Measurements from ENCODE around the gene SOBP. TPM values are rescaled to one million over a fixed set of nuclear protein-coding genes. Genes with fewer than 3 reads are reported as not detected.

Gene SOBP
- total RNA-seq, 6 donors from 2014 or later = 4.4 to 25.1 (median 12.4) TPM

DNA sequence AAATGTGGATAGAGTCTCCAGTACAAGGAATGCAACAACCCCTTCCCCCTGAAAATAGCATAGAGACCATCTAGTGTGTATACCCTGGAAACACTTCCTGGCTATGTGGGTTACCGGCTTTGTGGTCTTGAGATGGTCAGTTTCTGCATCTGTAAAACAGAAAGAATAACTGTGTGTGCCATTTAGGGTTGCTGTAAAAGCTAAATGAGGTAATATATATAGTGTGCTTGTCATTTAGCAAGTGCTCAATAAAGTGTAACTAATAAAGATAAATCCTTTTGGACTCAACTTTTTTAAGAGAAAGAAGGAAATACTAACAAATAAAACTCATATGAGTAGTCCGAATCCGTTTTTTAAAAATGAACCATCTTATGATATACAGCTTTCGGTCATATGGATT is 109.1 kb downstream of the SOBP start:
- Histone ChIP-seq H3K4me1 (peaks cover 0 to 9% (median 3%) of the 10 kb centered on the region in 4 donors), H3K27ac (no peak overlapping the region), H3K36me3 (no peaks in the 10 kb centered on the region), H3K27me3 (no peaks in the 10 kb centered on the region), H3K4me3 (no peak overlapping the region), H3K9me3 (no peaks in the 10 kb centered on the region)
- WGBS, 2 donors = 93 to 94% methylated on average over 4 of the region's 4 CpGs
- DNase-seq (no peak), ATAC-seq (ENCODE audit: low FRiP score in 2 of 2) (no peak)
- TF ChIP-seq, protein P1, sequence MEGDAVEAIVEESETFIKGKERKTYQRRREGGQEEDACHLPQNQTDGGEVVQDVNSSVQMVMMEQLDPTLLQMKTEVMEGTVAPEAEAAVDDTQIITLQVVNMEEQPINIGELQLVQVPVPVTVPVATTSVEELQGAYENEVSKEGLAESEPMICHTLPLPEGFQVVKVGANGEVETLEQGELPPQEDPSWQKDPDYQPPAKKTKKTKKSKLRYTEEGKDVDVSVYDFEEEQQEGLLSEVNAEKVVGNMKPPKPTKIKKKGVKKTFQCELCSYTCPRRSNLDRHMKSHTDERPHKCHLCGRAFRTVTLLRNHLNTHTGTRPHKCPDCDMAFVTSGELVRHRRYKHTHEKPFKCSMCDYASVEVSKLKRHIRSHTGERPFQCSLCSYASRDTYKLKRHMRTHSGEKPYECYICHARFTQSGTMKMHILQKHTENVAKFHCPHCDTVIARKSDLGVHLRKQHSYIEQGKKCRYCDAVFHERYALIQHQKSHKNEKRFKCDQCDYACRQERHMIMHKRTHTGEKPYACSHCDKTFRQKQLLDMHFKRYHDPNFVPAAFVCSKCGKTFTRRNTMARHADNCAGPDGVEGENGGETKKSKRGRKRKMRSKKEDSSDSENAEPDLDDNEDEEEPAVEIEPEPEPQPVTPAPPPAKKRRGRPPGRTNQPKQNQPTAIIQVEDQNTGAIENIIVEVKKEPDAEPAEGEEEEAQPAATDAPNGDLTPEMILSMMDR (IDR thresholded peaks at IDR 0.05) = no peak

DNA sequence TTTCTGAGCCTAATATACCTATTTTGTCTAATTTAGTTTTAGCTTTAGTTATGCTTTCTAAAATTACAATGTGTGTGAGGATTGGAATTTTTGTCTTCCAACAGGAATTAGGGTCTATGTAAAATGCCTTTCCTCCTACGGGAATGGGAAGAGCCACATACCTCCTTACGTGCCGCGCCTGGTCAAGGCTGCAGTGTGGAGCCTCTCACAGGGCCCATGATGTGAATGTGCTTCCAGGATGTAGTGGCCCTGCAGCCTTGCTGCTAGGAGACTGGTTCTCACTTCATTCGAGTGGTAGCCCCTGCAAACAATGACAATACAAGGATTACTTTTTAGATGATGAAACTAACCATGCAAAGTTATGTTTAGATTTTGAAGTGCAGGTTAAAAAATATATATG is 110.2 kb downstream of the SOBP start:
- WGBS, 2 donors = 79 to 82% methylated on average over 5 of the region's 5 CpGs

DNA sequence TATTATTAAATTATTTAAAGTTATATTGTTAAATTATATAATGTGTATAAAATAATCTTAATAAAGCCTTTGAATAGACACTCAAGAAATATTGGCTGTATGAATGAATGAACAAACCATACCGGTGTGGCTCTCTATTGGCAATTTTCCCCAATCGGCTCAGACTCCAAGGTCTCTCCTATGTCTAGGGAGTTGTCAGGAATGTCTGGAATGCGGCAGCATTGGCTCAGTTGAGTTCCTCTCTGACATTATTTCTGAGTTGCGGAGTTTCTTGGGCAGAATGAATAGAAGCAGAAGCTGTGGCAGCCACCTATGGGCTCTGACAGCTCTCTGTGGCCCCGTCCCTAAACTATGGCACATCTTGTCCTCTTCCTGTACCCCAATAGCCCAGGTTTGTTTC is 111.0 kb downstream of the SOBP start:
- peaks cover 0 to 9% (median 3%) of the 10 kb centered on the region in 4 donors for H3K4me1 ChIP-seq
- H3K4me3 ChIP-seq = no peak overlapping the region
- WGBS, 2 donors = 38 to 39% methylated on average over 5 of the region's 5 CpGs
- TF ChIP-seq EP300 (IDR thresholded peaks at IDR 0.05) = no peak
- TF ChIP-seq POLR2AphosphoS5 (IDR thresholded peaks at IDR 0.05) = no peak
- no peak for TF ChIP-seq POLR2A (IDR thresholded peaks at IDR 0.05)
- TF ChIP-seq, protein P1 (IDR thresholded peaks at IDR 0.05) = no peak
- H3K27me3 ChIP-seq = no peaks in the 10 kb centered on the region
- no peaks in the 10 kb centered on the region for H3K36me3 ChIP-seq
- no peaks in the 10 kb centered on the region for H3K9me3 ChIP-seq
- peak in 1 of 2 donors; percentile 54 for DNase-seq
- peak; percentile 54 to 73 for ATAC-seq (ENCODE audit: low FRiP score in 2 of 2)
- no peak overlapping the region for H3K27ac ChIP-seq

More for the DNA sequence above, 110.2 kb downstream of the SOBP start:
- ATAC-seq (ENCODE audit: low FRiP score in 2 of 2) = no peak
- no peak overlapping the region for H3K4me3 ChIP-seq
- TF ChIP-seq POLR2AphosphoS5 (IDR thresholded peaks at IDR 0.05) = no peak
- TF ChIP-seq, protein P1 (IDR thresholded peaks at IDR 0.05) = no peak
- TF ChIP-seq EP300 (IDR thresholded peaks at IDR 0.05) = no peak
- no peak for TF ChIP-seq POLR2A (IDR thresholded peaks at IDR 0.05)
- H3K4me1 ChIP-seq = peaks cover 0 to 9% (median 3%) of the 10 kb centered on the region in 4 donors
- DNase-seq = no peak
- H3K27ac ChIP-seq = no peak overlapping the region
- H3K9me3 ChIP-seq = no peaks in the 10 kb centered on the region
- no peaks in the 10 kb centered on the region for H3K27me3 ChIP-seq
- no peaks in the 10 kb centered on the region for H3K36me3 ChIP-seq

DNA sequence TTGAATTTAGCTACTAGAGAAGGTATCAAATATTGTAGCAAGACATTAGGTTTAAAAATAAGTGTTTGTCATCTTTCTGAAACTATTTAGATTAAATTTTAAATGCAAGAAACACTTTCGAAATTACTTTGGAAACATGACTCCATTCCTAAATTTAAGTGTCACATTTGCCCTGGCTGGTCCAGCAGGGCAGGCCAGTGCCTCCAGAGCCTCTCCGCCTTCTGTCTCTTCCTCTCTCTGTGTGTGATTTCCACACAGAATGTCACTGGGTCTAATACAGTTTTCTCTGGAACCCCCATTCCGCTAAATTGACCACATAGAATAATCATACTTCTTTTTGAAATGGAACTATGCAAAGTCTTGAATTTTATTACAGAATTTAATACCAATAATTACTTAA is 111.5 kb downstream of the SOBP start:
- H3K4me1 ChIP-seq = peaks cover 0 to 9% (median 4%) of the 10 kb centered on the region in 4 donors
- 91 to 93% methylated on average over 3 of the region's 3 CpGs for WGBS, 2 donors
- H3K9me3 ChIP-seq = no peaks in the 10 kb centered on the region
- DNase-seq = no peak
- H3K36me3 ChIP-seq = no peaks in the 10 kb centered on the region
- no peak for ATAC-seq (ENCODE audit: low FRiP score in 2 of 2)
- no peak for TF ChIP-seq POLR2AphosphoS5 (IDR thresholded peaks at IDR 0.05)
- H3K4me3 ChIP-seq = no peak overlapping the region
- no peak overlapping the region for H3K27ac ChIP-seq
- H3K27me3 ChIP-seq = no peaks in the 10 kb centered on the region

GRCh38 chr6:107602321-107603005 is 112.5 kb downstream of the SOBP start:
- peaks cover 0 to 10% (median 7%) of the 10 kb centered on the region in 4 donors for H3K4me1 ChIP-seq
- DNase-seq (no peak), ATAC-seq (ENCODE audit: low FRiP score in 2 of 2) (no peak)
- no peak overlapping the region for H3K27ac ChIP-seq
- H3K9me3 ChIP-seq = no peaks in the 10 kb centered on the region
- no peaks in the 10 kb centered on the region for H3K36me3 ChIP-seq
- H3K27me3 ChIP-seq = no peaks in the 10 kb centered on the region
- WGBS, 2 donors = 86% methylated on average over 5 of the region's 5 CpGs
- TF ChIP-seq, protein P1 (IDR thresholded peaks at IDR 0.05) = no peak
- no peak for TF ChIP-seq EP300 (IDR thresholded peaks at IDR 0.05)
- no peak for TF ChIP-seq POLR2A (IDR thresholded peaks at IDR 0.05)
- TF ChIP-seq POLR2AphosphoS5 (IDR thresholded peaks at IDR 0.05) = no peak
- H3K4me3 ChIP-seq = no peak overlapping the region

Data from upper lobe of left lung (tissue), 6 donors.